SK-N-SH (cell line): ENCODE results near the gene STARD10.

Source experiments
- CTCF ChIP-seq: fragments of 200-600 bp; sonication (generic); IDR thresholded peaks from 2 replicates; pipeline ENCODE4 v1.6.1; 2017; ENCODE audit warnings: antibody characterized with exemption, mild to moderate bottlenecking, moderate library complexity
- EZH2phosphoT487 ChIP-seq: fragments of 200-600 bp; sonication (generic); IDR thresholded peaks from 2 replicates; pipeline ENCODE4 v1.6.1; 2017; ENCODE audit warnings: low read depth, mixed run types, mild to moderate bottlenecking, antibody characterized with exemption, moderate library complexity, borderline replicate concordance
- GATA2 ChIP-seq: sonication (generic); formaldehyde crosslinking; IDR thresholded peaks from 2 replicates; pipeline ENCODE4 v1.5.0; 2020; ENCODE audit warnings: mild to moderate bottlenecking, missing genetic modification reagents
- MAX ChIP-seq: IDR thresholded peaks from 2 replicates; pipeline ENCODE4 v1.4.0; 2012; ENCODE audit warnings: low read depth
- MEF2A ChIP-seq: IDR thresholded peaks from 2 replicates; pipeline ENCODE4 v1.4.0; 2012; ENCODE audit warnings: low read depth, borderline replicate concordance
- MXI1 ChIP-seq: IDR thresholded peaks from 2 replicates; pipeline ENCODE4 v1.6.1; 2012; ENCODE audit warnings: mild to moderate bottlenecking, low read depth, low read length, improper control_type of control experiment
- POLR2AphosphoS5 ChIP-seq: IDR thresholded peaks from 2 replicates; pipeline ENCODE4 v1.6.1; 2012; ENCODE audit warnings: low read depth, low read length
- RAD21 ChIP-seq: IDR thresholded peaks from 2 replicates; pipeline ENCODE4 v1.6.1; 2012; ENCODE audit warnings: mild to moderate bottlenecking, low read length
- REST ChIP-seq: IDR thresholded peaks from 2 replicates; pipeline ENCODE4 v1.6.1; 2012; ENCODE audit warnings: mild to moderate bottlenecking, low read depth, low read length, moderate library complexity
- SMC3 ChIP-seq: IDR thresholded peaks from 2 replicates; pipeline ENCODE4 v1.6.1; 2012; ENCODE audit warnings: low read depth, low read length, improper control_type of control experiment
- TAF1 ChIP-seq: IDR thresholded peaks from 2 replicates; pipeline ENCODE4 v1.6.1; 2012; ENCODE audit warnings: low read depth, mild to moderate bottlenecking, low read length, moderate library complexity, borderline replicate concordance
- TCF12 ChIP-seq: IDR thresholded peaks from 2 replicates; pipeline ENCODE4 v1.4.0; 2012
- ZBTB33 ChIP-seq: IDR thresholded peaks from 2 replicates; pipeline ENCODE4 v1.4.0; 2012; ENCODE audit warnings: low read depth, borderline replicate concordance

GRCh38 chr11:72710278-72710677, 83.6 kb downstream of the STARD10 start:
- TF ChIP-seq TCF12 (no peak), MXI1 (no peak), SMC3 (no peak), CTCF (no peak), MAX (no peak), EZH2phosphoT487 (no peak), REST (no peak), ZBTB33 (no peak), RAD21 (no peak), POLR2AphosphoS5 (no peak), GATA2 (CRISPR knock-in tag) (no peak), MEF2A (no peak), TAF1 (no peak)
